ENCODE data around the gene SERTAD2.

Gene SERTAD2

GRCh38 chr2:64624108-64624610, 29.6 kb downstream of the SERTAD2 start:
- TF ChIP-seq CTCF (IDR thresholded peaks at IDR 0.05; ENCODE audit: insufficient read depth, low read depth, low read length, missing control alignments): no peak
- no peak for DNase-seq (ENCODE audit: low read depth)
- H3K4me3 ChIP-seq (ENCODE audit: low read depth, low read length): no peak overlapping the region

GRCh38 chr2:64623242-64623850, 30.4 kb downstream of the SERTAD2 start:
- TF ChIP-seq CTCF (IDR thresholded peaks at IDR 0.05; ENCODE audit: insufficient read depth, low read depth, low read length, missing control alignments): no peak
- H3K4me3 ChIP-seq (ENCODE audit: low read depth, low read length): no peak overlapping the region
- no peak for DNase-seq (ENCODE audit: low read depth)

GRCh38 chr2:64622443-64623241, 31.1 kb downstream of the SERTAD2 start:
- TF ChIP-seq CTCF (IDR thresholded peaks at IDR 0.05; ENCODE audit: insufficient read depth, low read depth, low read length, missing control alignments): no peak
- no peak for DNase-seq (ENCODE audit: low read depth)
- H3K4me3 ChIP-seq (ENCODE audit: low read depth, low read length): no peak overlapping the region

- DNase-seq (ENCODE audit: low read depth): no peak
- H3K4me3 ChIP-seq (ENCODE audit: low read depth, low read length): no peak overlapping the region
- TF ChIP-seq CTCF (IDR thresholded peaks at IDR 0.05; ENCODE audit: insufficient read depth, low read depth, low read length, missing control alignments): no peak
Observed at GRCh38 chr2:64620661-64621060, 33.1 kb downstream of the SERTAD2 start.

- no peak for DNase-seq (ENCODE audit: low read depth)
- no peak overlapping the region for H3K4me3 ChIP-seq (ENCODE audit: low read depth, low read length)
- TF ChIP-seq CTCF (IDR thresholded peaks at IDR 0.05; ENCODE audit: insufficient read depth, low read depth, low read length, missing control alignments): no peak
Observed at GRCh38 chr2:64617631-64618151, 36.0 kb downstream of the SERTAD2 start.

GRCh38 chr2:64615844-64616536, 37.7 kb downstream of the SERTAD2 start:
- DNase-seq (ENCODE audit: low read depth): no peak
- no peak for TF ChIP-seq CTCF (IDR thresholded peaks at IDR 0.05; ENCODE audit: insufficient read depth, low read depth, low read length, missing control alignments)
- H3K4me3 ChIP-seq (ENCODE audit: low read depth, low read length): no peak overlapping the region

Measured in GM12865 (cell line).